Esophagus (tissue), 2 donors: ENCODE results near the gene AGBL1. TPM values are rescaled to one million over a fixed set of nuclear protein-coding genes. Genes with fewer than 3 reads are reported as not detected.
"Not testable (repeated sequence)": the region's sequence is repeated elsewhere in the genome, so short reads cannot be mapped to it uniquely, and the experiment has no call there.

Experiments
- H3K27ac ChIP-seq, 2 donors: one replicate each; pipeline ENCODE4 v1.5.1; 2013; ENCODE audit warnings: low read depth in 2 of 2, mild to moderate bottlenecking in 2 of 2, inconsistent platforms in 1 of 2, low read length in 1 of 2, moderate library complexity in 1 of 2
- H3K27me3 ChIP-seq, 2 donors: one replicate each; pipeline ENCODE4 v1.6.1; 2013; ENCODE audit warnings: low read length in 2 of 2, control low read depth in 1 of 2, mild to moderate bottlenecking in 1 of 2; ENCODE audit not compliant: insufficient read depth in 2 of 2, control insufficient read depth in 1 of 2
- H3K36me3 ChIP-seq, 2 donors: one replicate each; pipeline ENCODE4 v1.6.1; 2013; ENCODE audit warnings: low read length in 1 of 2; ENCODE audit not compliant: control insufficient read depth in 2 of 2, insufficient read depth in 2 of 2
- H3K4me1 ChIP-seq, 2 donors: one replicate each; pipeline ENCODE4 v1.6.1; 2013; ENCODE audit warnings: low read length in 1 of 2; ENCODE audit not compliant: control insufficient read depth in 2 of 2, insufficient read depth in 2 of 2
- H3K4me3 ChIP-seq, 2 donors: one replicate each; pipeline ENCODE4 v1.5.1; 2013; ENCODE audit warnings: low read length in 2 of 2, mild to moderate bottlenecking in 2 of 2, low read depth in 1 of 2, moderate library complexity in 1 of 2
- H3K9me3 ChIP-seq, 2 donors: one replicate each; pipeline ENCODE4 v1.6.1; 2013; ENCODE audit warnings: mild to moderate bottlenecking in 2 of 2, low read depth in 1 of 2, low read length in 1 of 2, moderate library complexity in 1 of 2; ENCODE audit not compliant: control insufficient read depth in 2 of 2, insufficient read depth in 1 of 2
- WGBS, 2 donors: extraction: QIAGEN DNeasy Blood & Tissue Kit; methylation state at CpG; one replicate each; pipeline ENCODE4 v1.1.7; 2013; 5-methylcytosine and 5-hydroxymethylcytosine counted together
- polyA plus RNA-seq, 2 donors: library from polyadenylated mRNA; stranded (reverse); fragments of 200-250 nt; gene quantifications; one replicate each; pipeline ENCODE4 v1.2.3, GENCODE V29; 2013
- donor health status: healthy with polysubstance abuse.
- donor health status: Bipolar disorder and iron deficiency.

AGBL1 gene
- polyA plus RNA-seq, 2 donors = 0.01 TPM; not detected in 1

- H3K27ac ChIP-seq = no peak overlapping the region
- no peaks in the 10 kb centered on the region for H3K4me1 ChIP-seq
- no peaks in the 10 kb centered on the region for H3K36me3 ChIP-seq
- H3K9me3 ChIP-seq = no peaks in the 10 kb centered on the region
- H3K4me3 ChIP-seq = no peak overlapping the region
- H3K27me3 ChIP-seq = no peaks in the 10 kb centered on the region
Measured at GRCh38 chr15:86865920-86866319, 786.2 kb downstream of the AGBL1 start.

GRCh38 chr15:86870846-86871245 is 791.2 kb downstream of the AGBL1 start:
- Histone ChIP-seq H3K4me3 (no peak overlapping the region), H3K27me3 (no peaks in the 10 kb centered on the region), H3K27ac (no peak overlapping the region), H3K36me3 (no peaks in the 10 kb centered on the region), H3K4me1 (no peaks in the 10 kb centered on the region), H3K9me3 (no peaks in the 10 kb centered on the region)
- 64 to 69% methylated on average over 3 of the region's 3 CpGs for WGBS, 2 donors

- Histone ChIP-seq H3K4me1 (no peaks in the 10 kb centered on the region), H3K4me3 (no peak overlapping the region), H3K27ac (no peak overlapping the region), H3K9me3 (no peaks in the 10 kb centered on the region), H3K36me3 (no peaks in the 10 kb centered on the region), H3K27me3 (no peaks in the 10 kb centered on the region)
- 83 to 85% methylated on average over 4 of the region's 4 CpGs for WGBS, 2 donors
Measured at GRCh38 chr15:86871964-86872363, 792.3 kb downstream of the AGBL1 start.

- Histone ChIP-seq H3K4me1 (no peaks in the 10 kb centered on the region), H3K4me3 (no peak overlapping the region), H3K27ac (no peak overlapping the region), H3K9me3 (no peaks in the 10 kb centered on the region), H3K27me3 (no peaks in the 10 kb centered on the region), H3K36me3 (no peaks in the 10 kb centered on the region)
- WGBS, 2 donors = 75 to 82% methylated on average over 1 of the region's 1 CpG
Measured at GRCh38 chr15:86872782-86873181, 793.1 kb downstream of the AGBL1 start.

GRCh38 chr15:86875067-86875466 is 795.4 kb downstream of the AGBL1 start:
- Histone ChIP-seq H3K9me3 (no peaks in the 10 kb centered on the region), H3K27me3 (no peaks in the 10 kb centered on the region), H3K4me3 (no peak overlapping the region), H3K4me1 (no peaks in the 10 kb centered on the region), H3K27ac (no peak overlapping the region), H3K36me3 (no peaks in the 10 kb centered on the region)
- 80 to 85% methylated on average over 3 of the region's 3 CpGs for WGBS, 2 donors

- H3K27me3 ChIP-seq = no peaks in the 10 kb centered on the region
- WGBS, 2 donors = 53 to 65% methylated on average over 4 of the region's 4 CpGs
- H3K9me3 ChIP-seq = no peaks in the 10 kb centered on the region
- no peak overlapping the region for H3K4me3 ChIP-seq
- no peaks in the 10 kb centered on the region for H3K4me1 ChIP-seq
- no peaks in the 10 kb centered on the region for H3K36me3 ChIP-seq
- H3K27ac ChIP-seq = no peak overlapping the region
Measured at GRCh38 chr15:86876387-86876944, 796.8 kb downstream of the AGBL1 start.

GRCh38 chr15:86877171-86877631 is 797.5 kb downstream of the AGBL1 start:
- WGBS, 2 donors = 64 to 81% methylated on average over 2 of the region's 2 CpGs
- Histone ChIP-seq H3K4me3 (no peak overlapping the region), H3K9me3 (no peaks in the 10 kb centered on the region), H3K27ac (no peak overlapping the region), H3K4me1 (no peaks in the 10 kb centered on the region), H3K36me3 (no peaks in the 10 kb centered on the region), H3K27me3 (no peaks in the 10 kb centered on the region)

GRCh38 chr15:86878844-86879243 is 799.2 kb downstream of the AGBL1 start:
- not testable (repeated sequence) for H3K36me3 ChIP-seq, H3K9me3 ChIP-seq, H3K27ac ChIP-seq, H3K27me3 ChIP-seq, H3K4me3 ChIP-seq, H3K4me1 ChIP-seq
- WGBS, 2 donors = 46 to 48% methylated on average over 3 of the region's 3 CpGs

- Histone ChIP-seq H3K27me3 (no peaks in the 10 kb centered on the region), H3K4me3 (no peak overlapping the region), H3K36me3 (no peaks in the 10 kb centered on the region), H3K4me1 (no peaks in the 10 kb centered on the region), H3K27ac (no peak overlapping the region), H3K9me3 (no peaks in the 10 kb centered on the region)
- 71 to 78% methylated on average over 10 of the region's 10 CpGs for WGBS, 2 donors
Measured at GRCh38 chr15:86879250-86880229, 799.9 kb downstream of the AGBL1 start.
